ENCODE data around the gene IKBKE.
A peak's percentile ranks its signal among the peaks of the same experiment; 100 is the strongest.
"Not testable (repeated sequence)": the region's sequence is repeated elsewhere in the genome, so short reads cannot be mapped to it uniquely, and the experiment has no call there.

Gene IKBKE

DNA sequence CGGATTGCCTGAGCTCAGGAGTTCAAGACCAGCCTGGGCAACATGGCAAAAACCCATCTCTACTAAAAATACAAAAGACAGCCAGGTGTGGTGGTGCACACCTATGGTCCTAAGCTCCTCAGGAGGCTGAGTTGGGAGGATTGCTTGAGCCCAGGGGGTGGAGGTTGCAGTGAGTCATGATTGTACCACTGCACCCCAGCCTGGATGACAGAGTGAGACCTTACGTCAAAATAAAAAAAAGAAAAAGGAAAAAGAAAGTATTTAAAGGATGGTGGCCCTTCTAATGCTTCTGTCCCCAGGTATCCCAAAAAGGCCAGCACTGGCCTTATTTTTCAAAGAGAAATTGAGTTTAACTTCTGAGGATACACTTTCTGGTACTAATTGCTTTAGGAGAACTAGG is 1.7 kb downstream of the IKBKE start:
- no peak for DNase-seq (ENCODE audit: insufficient read length, low spot score)
- FAIRE-seq: no peak

DNA sequence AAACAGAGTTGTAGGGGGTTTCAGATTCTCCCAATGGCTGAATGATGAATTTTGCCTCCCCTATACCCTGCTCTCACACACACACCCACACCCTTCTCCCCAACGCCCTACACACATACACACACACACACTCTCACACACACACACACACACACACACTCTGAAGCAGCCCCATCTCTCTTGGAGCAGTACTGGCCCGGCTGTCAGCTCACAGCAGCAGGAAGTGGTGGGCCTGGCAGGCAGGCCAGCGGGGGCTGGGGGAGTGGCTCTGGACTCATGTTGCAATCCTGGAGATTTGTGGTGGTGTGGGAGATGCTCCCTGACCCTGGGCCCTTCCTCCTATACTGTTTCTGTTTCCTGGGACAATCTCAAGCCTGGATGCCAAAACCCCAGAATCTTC is 2.2 kb downstream of the IKBKE start:
- DNase-seq (ENCODE audit: insufficient read length, low spot score): no peak
- FAIRE-seq: no peak

DNA sequence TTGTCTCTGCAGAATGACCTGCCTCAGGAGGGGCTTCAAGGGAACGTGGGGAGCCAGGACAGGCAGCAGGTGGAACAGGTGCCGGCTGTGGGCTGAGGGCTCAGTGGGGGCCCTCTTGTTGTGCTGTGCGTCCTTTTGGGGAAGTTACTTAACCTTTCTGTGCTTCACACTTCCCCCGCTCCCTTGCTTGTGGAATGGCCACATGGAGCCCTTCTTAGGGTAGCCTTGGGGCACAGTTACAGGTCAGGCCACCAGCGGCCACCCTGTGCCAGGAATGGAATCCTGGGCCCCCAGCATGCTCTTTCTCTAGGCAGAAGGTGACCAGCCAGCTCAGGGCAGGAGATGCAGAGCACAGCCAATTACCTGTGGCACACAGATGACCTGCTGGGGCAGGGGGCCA is 2.6 kb downstream of the IKBKE start:
- no peak for DNase-seq (ENCODE audit: insufficient read length, low spot score)
- no peak for FAIRE-seq

DNA sequence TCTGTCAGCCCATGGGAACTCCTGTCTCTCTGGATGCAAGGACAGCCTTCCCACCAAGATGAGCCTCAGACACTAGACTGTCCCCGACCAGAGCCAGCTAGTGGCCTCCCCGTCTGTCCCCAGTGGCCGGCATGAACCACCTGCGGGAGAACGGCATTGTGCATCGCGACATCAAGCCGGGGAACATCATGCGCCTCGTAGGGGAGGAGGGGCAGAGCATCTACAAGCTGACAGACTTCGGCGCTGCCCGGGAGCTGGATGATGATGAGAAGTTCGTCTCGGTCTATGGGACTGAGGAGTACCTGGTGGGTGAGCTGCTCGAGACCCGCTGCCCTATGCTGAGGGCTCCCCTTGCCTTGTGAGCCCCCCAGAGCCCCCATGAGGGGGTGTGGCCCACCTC is 5.8 kb downstream of the IKBKE start:
- FAIRE-seq (no peak), DNase-seq (ENCODE audit: insufficient read length, low spot score) (no peak)

DNA sequence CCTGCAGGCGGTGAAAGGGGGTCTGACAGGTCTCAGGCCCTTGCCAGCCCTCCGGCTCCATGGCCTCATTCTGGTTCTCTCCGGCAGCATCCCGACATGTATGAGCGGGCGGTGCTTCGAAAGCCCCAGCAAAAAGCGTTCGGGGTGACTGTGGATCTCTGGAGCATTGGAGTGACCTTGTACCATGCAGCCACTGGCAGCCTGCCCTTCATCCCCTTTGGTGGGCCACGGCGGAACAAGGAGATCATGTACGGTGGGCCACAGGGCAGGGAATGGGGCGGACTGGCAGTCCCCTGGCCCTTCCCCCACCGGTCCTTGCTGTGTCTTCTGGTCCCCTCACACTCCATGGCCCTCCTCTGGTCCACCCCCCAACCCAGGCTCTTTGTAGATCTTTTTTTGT is 6.3 kb downstream of the IKBKE start:
- DNase-seq (ENCODE audit: insufficient read length, low spot score): no peak
- FAIRE-seq: no peak

DNA sequence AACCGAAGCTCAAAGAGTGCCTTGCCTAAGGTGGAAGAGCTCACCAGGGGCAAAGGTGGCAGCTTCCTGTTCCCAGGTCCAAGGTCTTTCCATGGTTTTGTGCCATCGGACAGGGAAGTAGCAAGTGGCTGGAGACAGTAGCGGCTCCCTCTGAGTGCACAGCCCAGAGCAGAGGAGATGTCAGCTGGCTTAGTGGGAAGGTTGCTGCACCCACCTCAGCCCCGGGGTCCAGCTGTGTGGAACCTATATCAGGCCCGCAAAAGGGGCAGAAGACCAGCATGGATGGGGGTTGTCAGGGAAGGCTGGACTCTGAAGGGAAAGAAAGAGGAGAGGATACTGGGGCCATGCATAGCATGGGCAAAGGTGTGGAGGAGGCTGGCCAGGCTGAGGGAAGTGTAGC is 6.8 kb downstream of the IKBKE start:
- FAIRE-seq: no peak
- DNase-seq (ENCODE audit: insufficient read length, low spot score): no peak

DNA sequence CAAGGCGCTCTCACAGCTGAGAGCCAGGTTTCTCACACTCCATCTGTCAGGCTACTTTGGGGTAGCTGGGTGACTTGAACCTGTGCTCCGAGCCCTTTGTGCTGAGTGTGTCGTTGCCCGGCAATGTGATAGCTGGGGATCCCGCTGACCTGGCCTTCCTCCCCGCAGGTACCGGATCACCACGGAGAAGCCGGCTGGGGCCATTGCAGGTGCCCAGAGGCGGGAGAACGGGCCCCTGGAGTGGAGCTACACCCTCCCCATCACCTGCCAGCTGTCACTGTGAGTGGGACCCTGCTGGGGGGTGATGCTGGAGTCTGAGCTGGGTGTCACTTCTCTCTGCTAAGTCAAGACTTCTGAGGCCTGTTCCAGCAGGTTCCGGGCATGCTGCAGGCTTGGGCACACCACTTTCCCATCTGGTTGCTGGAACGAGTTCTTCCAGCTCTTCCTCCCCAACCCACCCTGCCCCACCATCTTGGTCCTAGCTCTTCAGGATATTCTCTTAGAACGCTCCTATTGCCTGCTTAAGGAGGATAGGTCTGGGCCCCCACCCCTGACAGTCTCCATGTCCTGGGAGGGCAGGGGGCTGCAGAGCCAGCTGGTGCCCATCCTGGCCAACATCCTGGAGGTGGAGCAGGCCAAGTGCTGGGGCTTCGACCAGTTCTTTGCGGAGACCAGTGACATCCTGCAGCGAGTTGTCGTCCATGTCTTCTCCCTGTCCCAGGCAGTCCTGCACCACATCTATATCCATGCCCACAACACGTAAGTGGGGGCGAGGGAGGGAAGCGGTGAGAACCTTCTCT is 7.5 kb downstream of the IKBKE start:
- FAIRE-seq (no peak), DNase-seq (ENCODE audit: insufficient read length, low spot score) (no peak)

DNA sequence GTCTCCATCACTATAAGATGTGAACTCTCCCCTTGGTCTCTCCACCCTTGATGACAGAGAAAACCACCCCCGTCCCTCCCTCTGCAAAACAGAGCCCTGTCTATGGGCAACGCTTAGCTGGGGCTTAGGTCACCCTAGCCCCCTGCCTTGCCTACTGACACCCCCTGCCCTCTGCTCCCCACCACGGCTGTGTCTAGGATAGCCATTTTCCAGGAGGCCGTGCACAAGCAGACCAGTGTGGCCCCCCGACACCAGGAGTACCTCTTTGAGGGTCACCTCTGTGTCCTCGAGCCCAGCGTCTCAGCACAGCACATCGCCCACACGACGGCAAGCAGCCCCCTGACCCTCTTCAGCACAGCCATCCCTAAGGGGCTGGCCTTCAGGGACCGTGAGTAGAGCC is 8.5 kb downstream of the IKBKE start:
- no peak for DNase-seq (ENCODE audit: insufficient read length, low spot score)

DNA sequence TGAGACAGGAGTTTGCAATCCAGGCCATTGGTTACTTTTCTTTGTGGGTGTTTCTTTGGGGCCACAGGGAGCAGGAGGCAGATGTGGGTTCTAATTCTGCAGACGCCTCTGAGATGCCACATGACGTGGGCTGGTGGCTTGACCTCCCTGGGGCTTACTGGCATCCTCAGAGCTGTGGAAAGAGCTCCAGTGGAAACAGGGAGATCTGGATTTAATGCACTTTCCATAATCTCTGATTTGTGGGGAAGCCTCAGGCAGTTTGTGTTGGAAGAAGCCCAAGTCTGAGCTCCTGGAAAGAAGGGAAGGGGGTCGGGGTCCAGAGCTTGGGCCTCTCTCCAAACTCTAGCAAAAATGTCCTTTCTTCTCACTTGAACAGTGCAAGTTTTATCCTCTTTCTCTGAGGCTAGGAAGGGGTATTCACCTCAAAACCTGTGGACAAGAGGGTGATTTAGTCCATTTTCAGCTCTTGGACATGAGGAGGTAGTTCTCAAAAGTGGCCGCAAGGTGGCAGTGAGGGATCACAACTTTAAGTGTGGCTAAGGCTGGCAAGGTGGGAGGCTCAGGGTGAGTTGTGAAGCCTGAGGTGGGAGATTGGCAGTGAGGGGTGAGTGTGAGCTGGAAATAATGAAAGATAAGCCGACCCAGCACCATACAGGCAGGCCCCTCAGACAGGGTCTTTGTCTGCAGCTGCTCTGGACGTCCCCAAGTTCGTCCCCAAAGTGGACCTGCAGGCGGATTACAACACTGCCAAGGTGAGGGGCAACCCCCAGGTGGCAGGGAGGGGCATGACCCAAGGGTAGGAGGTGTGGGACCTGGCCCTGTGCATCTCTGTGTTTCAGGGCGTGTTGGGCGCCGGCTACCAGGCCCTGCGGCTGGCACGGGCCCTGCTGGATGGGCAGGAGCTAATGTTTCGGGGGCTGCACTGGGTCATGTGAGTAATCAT is 9.2 kb downstream of the IKBKE start:
- FAIRE-seq: peak; percentile 89
- peak; percentile 80 for DNase-seq (ENCODE audit: insufficient read length, low spot score)

More for the DNA sequence above, 8.5 kb downstream of the IKBKE start:
- FAIRE-seq: no peak

DNA sequence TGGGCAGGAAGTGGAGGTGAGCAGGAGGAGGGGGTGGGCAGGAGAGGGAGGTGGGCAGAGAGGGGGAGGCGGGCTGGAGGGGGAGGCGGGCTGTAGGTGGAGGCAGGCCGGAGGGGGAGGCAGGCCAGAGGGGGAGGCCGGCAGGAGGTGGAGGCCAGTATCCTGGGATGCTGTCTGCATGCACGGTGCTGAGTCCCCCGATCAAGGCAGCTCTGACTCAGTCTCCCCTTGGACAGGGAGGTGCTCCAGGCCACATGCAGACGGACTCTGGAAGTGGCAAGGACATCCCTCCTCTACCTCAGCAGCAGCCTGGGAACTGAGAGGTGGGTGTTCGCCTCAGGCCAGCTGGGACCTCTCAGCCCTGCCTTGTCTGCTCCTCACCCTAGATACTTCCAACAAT is 9.9 kb downstream of the IKBKE start:
- no peak for DNase-seq (ENCODE audit: insufficient read length, low spot score)
- FAIRE-seq: no peak

DNA sequence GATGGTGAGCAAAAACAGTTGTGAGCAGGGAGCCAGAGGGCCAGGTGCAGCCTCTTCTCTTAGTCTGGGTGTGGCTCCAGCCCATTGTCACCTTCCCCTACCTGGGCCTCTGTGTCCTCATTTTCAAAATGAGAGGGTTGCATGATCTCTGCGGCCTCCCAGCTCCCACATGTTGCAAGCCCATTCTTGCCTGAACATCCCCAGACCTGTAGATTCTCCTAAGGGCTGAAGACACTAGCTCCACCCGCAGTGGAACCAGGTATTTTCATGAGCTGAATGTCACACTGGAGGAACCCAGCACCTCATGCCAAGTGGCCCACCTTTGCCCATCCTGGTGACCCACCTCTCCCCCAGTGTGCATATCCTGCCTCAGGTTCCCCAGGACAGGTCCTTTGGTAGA is 12.3 kb downstream of the IKBKE start:
- FAIRE-seq (no peak), DNase-seq (ENCODE audit: insufficient read length, low spot score) (no peak)

DNA sequence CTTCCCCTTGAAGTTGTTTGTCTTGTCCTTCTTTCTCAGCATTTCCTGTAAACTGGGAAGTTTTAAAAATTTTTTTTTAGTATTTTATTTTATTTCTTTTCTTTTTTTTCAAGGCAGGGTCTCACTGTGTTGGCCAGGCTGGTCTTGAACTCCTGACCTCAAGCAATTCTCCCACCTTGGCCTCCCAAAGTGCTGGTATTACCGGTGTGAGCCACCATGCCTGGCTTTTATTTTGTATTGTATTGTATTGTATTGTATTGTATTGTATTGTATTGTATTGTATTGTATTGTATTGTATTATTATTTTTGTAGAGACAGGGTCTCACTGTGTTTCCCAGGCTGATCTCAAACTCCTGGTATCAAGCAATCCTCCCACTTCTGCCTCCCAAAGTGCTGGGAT is 13.6 kb downstream of the IKBKE start:
- not testable (repeated sequence) for FAIRE-seq; DNase-seq (ENCODE audit: insufficient read length, low spot score)

DNA sequence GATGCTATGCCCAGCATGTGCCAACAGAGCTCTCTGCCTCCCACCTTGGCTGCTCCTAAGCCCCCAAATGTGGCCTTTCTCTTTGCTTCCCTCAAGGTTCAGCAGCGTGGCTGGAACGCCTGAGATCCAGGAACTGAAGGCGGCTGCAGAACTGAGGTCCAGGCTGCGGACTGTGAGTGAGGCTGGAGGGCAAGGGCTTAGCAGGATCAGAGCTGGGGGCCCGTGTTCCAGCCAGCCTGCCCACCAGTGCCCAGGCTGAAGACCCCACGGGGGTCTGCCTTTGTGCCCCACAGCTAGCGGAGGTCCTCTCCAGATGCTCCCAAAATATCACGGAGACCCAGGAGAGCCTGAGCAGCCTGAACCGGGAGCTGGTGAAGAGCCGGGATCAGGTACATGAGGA is 14.6 kb downstream of the IKBKE start:
- FAIRE-seq (no peak), DNase-seq (ENCODE audit: insufficient read length, low spot score) (no peak)

DNA sequence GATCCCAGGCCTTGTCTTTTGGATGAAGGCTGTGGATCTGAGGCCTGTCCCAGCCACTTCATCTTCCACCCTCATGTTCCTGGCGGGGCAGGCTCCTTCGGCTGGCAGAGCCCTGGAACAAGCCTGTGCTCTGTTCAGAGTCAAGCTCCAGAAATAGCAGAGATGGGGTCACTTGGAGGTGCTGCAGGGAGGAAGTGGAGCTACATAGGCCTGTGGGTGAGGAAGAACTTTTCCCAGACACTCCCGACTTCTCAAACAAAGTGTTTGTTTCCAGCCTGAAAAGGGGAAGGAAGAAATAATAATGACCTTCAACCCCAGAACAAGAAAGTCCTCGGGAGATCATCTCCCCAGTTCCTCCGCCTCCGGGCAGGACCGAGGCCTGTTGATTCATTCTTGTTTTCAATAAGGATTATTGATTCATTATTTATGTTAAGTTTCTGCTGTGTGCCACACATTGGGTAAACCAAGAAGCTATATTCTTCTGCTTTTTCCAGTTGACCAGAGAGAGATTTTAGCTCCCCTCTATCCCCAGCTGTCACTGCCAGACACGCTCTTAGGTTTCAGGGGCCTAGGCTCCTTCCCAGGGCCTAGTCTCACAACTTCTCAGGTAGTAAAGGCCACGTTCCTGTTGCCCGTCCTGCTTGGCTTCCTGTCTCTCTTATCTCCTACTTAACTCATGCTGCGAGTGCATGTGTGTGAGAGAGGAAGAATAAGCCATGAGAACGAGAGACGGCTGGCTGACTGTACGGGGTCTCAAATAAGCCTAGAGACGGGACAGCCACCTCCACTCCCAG is 16.9 kb downstream of the IKBKE start:
- DNase-seq (ENCODE audit: insufficient read length, low spot score) (no peak), FAIRE-seq (no peak)

DNA sequence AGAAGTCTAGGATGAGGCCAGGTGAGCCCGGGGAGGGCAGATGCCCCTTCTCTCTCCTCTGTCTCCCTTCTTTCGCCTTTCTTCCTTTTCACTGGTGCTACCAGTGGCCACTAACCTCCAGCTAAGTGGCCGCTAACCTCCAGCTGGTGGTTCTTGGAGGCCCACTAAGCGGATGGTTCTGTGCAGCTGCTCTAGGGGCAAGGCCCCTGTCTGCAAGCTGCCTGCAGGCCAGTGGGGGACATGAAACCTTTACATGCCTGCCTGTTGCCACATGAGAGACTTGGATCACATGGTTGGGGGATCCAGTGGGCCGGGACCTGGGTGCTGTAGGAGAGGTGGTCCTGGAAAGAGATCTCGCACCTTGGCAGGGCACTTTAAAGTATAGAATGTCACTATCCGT is 17.7 kb downstream of the IKBKE start:
- no peak for DNase-seq (ENCODE audit: insufficient read length, low spot score)
- FAIRE-seq: no peak

DNA sequence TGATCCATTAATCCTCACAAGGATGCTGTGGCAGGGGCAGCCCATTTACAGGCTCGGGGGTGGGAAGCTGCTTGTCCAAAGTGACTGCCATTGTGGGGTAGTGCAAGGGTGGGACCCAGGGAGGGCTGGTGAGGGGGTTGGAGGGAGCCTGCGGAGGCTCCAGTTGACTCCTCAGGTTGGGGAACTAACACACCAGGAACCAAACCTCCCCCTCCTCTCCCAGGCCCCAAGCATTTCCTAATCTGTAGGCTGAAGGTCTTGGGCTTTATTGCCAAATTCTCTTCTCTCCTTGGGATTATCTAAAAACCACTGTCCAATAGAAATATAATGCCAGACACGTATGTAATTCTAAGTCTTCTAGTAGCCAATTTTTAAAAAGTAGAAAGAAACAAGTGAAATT is 18.2 kb downstream of the IKBKE start:
- no peak for DNase-seq (ENCODE audit: insufficient read length, low spot score)
- no peak for FAIRE-seq

DNA sequence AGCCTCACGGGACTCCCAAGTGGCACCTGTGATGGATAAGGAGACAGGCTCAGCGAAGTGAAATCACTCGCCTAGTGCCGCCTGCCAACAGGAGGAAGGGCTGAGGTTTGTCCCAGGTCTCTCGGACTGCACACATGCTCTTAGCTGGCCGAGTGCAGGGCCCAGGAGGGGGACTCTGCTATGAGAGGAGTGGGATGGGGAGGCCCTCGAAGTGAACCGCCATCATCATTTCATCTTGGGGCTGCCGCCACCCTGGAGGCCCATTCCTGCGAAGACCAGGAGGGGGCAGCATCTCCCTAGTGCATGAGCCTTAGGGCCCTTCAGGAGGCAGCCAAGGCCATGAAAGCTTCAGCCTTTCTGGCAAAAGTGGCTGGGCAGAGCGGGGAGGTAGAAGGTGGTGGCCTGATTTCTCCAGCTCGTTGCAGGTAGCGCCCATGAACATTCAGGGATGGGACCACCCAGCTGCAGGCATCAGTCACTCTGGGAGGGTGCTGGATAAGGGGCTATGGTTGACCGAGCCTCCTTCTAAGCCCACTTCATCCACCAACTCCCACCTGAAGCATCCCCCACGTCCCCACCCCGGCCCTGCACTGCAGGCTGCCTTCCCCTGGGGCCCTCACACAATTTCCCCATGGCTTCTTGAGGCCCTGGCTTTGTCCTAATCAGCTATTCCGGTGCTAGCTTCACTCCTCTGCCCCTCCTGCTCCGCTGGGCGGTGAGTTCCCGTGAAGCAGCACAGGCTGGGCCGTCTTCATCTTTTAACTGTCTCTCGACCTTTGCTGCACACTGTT is 19.9 kb downstream of the IKBKE start:
- peak; percentile 58 for FAIRE-seq

DNA sequence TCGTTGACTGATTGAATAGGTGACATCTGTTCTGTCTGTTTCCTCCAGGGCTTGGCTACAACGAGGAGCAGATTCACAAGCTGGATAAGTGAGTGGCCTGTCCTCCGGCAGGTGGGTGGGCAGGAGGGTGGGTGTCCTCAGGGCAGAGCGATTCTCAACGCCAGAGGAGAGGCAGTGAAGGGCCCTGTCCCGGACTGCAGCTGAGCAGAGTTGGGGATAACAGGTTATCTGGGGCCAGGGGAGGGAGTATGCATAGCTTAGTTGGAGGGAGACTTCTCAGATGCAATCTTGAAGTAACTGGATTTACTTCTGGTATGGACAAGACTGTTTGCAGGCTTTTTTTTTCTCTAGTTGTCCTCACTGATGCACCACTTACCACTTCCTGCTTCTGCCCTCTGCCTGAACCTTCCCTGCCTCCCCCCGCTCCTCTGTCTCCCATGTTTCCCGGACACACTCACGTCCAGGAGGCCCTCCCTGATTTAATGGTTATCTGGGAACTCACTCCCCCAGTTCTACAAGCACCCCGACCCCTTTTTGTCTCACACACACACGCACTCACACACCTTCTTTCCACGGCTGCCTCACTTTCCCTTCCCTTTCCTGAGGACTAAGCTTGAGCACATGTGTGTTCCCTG is 20.6 kb downstream of the IKBKE start:
- DNase-seq (ENCODE audit: insufficient read length, low spot score) (no peak), FAIRE-seq (no peak)

More for the DNA sequence above, 19.9 kb downstream of the IKBKE start:
- DNase-seq (ENCODE audit: insufficient read length, low spot score): peak; percentile 70

DNA sequence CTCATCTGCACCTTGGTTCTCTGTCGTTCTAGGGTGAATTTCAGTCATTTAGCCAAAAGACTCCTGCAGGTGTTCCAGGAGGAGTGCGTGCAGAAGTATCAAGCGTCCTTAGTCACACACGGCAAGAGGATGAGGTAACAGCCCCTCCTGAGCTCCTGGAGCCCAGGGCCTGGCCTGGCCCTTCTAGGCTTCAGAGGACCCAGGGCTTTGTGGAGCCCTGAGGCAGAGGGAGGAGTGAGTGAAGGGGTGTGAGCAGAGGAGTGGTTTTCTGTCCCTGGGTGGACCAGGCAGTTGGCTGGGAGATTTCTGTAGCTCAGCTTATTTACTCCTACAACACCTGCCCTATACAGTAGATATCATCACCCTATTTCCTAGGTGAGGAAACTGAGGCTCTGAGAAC is 21.3 kb downstream of the IKBKE start:
- FAIRE-seq (no peak), DNase-seq (ENCODE audit: insufficient read length, low spot score) (no peak)

DNA sequence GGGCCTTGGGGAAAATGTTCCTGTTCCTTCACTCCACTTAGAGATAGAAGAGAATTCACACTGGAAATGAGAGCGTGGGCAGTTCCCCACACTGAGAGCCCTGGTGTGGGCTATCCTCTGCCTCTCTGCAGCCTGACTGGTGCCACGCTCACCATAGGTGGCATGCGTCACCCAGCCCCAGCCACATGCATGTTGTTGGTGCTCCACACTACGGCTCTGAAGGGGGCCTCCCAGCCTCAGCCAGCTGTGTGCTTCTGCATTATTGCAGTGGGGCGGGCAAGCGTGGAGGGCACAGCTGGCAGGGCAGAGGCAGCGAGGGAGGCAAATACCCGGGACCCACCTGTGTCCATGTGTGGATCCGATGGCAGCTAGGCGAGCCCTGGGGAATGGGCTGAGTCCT is 22.3 kb downstream of the IKBKE start:
- DNase-seq (ENCODE audit: insufficient read length, low spot score) (no peak), FAIRE-seq (no peak)

All from GM19239 (cell line).